Measurements from ENCODE around the gene CAMK2N1.

The CAMK2N1 gene

GRCh38 chr1:20485527-20486456 is at the start of gene CAMK2N1:
TSS of gene CAMK2N1 (minus strand) at chr1:20486210. CDS start at chr1:20485379, 831 bp downstream.
- TF ChIP-seq GATA3 (IDR thresholded peaks at IDR 0.05; ENCODE audit: low read depth, low read length) (no peak), GATA2 (IDR thresholded peaks at IDR 0.05; ENCODE audit: low read depth, low read length) (no peak)

- TF ChIP-seq GATA3 (IDR thresholded peaks at IDR 0.05; ENCODE audit: low read depth, low read length) (no peak), GATA2 (IDR thresholded peaks at IDR 0.05; ENCODE audit: low read depth, low read length) (no peak)
These were observed 48.8 kb upstream of the CAMK2N1 start for GRCh38 chr1:20534659-20535417.

DNA sequence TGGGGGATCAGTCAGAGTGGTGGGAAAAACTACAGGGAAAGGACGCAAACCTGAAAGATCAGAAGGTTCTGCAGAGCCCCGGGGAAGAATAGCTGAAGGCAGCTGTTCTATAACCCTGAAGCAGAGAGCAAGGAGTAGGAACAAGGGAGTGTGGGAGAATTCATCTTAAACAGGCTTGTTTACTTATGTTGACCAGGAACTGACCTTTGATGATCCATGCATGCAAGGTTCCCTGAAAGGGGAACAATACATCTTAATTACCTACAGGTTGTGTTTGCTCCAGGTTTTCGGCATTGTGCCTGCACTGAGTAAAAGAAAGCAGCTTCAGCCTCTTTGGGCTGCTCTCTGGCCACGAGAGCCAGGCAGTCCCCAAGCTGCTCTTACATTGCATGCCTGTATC is 47.6 kb upstream of the CAMK2N1 start:
- no peak for TF ChIP-seq GATA3 (IDR thresholded peaks at IDR 0.05; ENCODE audit: low read depth, low read length)
- no peak for TF ChIP-seq GATA2 (IDR thresholded peaks at IDR 0.05; ENCODE audit: low read depth, low read length)

- TF ChIP-seq GATA3 (IDR thresholded peaks at IDR 0.05; ENCODE audit: low read depth, low read length) (no peak), GATA2 (IDR thresholded peaks at IDR 0.05; ENCODE audit: low read depth, low read length) (no peak)
These were observed 44.9 kb upstream of the CAMK2N1 start for GRCh38 chr1:20530901-20531300.

GRCh38 chr1:20530306-20530705 is 44.3 kb upstream of the CAMK2N1 start:
- TF ChIP-seq GATA2 (IDR thresholded peaks at IDR 0.05; ENCODE audit: low read depth, low read length) (no peak), GATA3 (IDR thresholded peaks at IDR 0.05; ENCODE audit: low read depth, low read length) (no peak)

GRCh38 chr1:20528221-20528620 is 42.2 kb upstream of the CAMK2N1 start:
- 0 out of 2 replicates have a peak, but pooled peaks have one; percentile 20 for TF ChIP-seq GATA2 (IDR thresholded peaks at IDR 0.05; ENCODE audit: low read depth, low read length)
- TF ChIP-seq GATA3 (IDR thresholded peaks at IDR 0.05; ENCODE audit: low read depth, low read length), result no peak

DNA sequence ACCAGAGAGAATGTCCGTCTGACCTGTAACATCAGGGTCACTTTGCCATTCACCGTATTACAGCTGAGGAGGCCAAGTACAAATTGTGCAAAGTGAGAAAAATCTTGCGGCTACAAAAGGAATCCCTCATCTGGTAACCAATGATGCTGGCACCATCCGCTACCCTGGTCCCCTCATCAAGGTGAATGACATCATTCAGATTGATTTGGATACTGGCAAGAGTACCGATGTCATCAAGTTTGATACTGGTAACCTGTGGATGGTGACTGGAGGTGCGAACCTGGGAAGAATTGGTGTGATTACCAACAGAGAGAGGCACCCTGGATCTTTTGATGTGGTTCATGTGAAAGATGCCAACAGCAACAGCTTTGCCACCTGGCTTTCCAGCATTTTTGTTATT is 40.3 kb upstream of the CAMK2N1 start:
- TF ChIP-seq GATA3 (IDR thresholded peaks at IDR 0.05; ENCODE audit: low read depth, low read length) (no peak), GATA2 (IDR thresholded peaks at IDR 0.05; ENCODE audit: low read depth, low read length) (no peak)

DNA sequence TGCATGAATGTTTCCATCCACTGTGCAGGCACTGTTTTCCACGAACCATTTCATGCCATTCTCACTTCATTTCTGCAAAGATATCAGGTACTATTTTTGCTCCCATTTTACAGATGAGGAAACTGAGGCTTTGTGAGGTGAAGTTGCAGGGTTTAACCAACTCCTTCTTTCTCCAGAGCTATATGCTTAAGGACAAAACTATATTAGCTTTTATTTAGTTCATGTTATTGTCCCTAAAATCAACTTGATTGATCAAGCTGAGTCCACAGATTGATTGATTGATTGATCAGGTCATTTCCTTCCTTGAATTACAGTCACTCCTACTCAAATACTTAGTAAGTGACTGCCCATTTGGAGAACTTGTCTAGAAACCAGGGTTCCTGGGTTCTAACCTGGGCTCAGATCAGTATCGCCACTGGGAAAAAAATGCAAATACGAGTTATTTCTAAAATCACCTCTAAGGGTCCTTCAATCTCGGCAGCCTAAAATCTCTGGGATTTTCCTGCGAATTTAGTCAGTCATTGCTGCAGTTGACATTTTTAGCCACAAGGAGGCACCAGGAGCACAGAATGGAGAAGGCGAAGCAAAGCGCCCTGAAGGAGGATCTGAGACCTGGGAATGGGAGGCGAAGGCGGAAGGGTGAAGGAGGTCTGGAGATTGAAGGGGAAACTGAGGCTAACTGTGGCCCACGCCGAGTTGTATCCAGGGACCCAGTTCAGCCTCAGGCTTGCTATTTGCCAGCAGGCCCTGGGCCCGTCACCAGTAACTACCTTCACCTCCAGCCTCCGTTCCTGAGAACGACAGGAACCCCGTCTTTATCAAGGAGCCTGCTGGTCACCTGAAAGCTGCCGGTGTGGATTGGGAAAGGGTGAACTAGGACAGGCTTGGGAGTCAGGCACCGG is 36.2 kb upstream of the CAMK2N1 start:
- no peak; the same call in 1 of the 2 replicates for TF ChIP-seq GATA2 (IDR thresholded peaks at IDR 0.05; ENCODE audit: low read depth, low read length)
- TF ChIP-seq GATA3 (IDR thresholded peaks at IDR 0.05; ENCODE audit: low read depth, low read length), result no peak

DNA sequence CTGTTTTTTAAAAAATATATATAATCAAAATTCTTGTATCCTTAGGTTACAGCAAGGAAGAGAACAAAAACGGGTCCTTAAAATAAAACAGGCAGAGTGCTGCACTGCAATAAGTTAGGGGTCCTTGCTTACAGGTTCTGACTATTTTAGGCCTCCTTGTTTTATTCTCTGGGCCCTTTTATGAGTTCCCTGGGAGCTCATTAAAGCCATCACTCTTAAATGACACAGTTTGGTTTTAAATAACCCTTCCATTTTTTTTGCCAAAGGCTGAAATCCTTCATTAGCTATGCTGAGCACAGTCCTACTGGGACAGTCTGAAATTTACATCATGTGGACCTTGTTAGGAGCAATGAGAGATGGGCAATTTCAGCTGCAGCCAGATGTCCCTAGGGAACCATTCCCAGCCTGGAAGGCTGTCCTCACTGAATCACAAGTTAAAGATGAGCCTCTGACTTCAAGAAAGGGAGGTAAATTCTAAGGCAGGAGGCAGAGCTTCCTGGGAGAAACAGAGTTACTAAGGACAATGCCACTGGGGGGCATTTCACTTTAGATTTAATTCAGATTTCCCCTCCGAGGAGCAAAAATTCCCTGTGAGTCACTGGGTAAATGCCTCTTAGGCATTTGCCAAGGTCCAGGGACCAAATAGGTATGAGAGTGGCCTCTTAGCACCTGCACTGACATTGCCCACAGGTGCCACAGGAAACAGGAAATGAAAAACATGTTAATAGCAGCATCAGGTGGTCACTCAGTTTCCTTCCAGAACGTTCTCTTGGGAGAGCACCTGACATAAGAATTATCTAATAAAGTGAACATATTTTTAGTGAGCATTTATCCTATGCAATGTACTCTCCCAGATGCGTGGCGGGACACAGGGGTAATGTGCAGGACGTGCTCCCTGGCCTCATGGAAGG is 25.8 kb upstream of the CAMK2N1 start:
- TF ChIP-seq GATA2 (IDR thresholded peaks at IDR 0.05; ENCODE audit: low read depth, low read length), result no peak

DNA sequence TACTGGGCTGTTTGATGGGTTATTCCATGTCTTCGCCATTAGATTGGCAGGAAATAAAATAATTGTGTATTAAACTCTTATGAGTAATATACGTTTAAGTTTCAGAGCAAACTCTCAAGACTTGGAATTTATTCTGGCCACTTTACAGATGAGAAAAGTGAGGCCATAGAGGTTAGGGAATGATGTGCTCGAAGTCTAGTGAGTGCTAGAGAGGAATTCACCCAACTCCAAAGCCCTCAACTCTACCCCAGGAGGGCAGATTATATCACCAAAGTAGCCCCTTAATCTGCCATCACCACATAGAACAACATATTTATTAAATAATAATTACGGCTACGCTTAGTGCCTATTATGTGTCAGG is 22.4 kb upstream of the CAMK2N1 start:
- TF ChIP-seq GATA3 (IDR thresholded peaks at IDR 0.05; ENCODE audit: low read depth, low read length) (no peak), GATA2 (IDR thresholded peaks at IDR 0.05; ENCODE audit: low read depth, low read length) (no peak)

DNA sequence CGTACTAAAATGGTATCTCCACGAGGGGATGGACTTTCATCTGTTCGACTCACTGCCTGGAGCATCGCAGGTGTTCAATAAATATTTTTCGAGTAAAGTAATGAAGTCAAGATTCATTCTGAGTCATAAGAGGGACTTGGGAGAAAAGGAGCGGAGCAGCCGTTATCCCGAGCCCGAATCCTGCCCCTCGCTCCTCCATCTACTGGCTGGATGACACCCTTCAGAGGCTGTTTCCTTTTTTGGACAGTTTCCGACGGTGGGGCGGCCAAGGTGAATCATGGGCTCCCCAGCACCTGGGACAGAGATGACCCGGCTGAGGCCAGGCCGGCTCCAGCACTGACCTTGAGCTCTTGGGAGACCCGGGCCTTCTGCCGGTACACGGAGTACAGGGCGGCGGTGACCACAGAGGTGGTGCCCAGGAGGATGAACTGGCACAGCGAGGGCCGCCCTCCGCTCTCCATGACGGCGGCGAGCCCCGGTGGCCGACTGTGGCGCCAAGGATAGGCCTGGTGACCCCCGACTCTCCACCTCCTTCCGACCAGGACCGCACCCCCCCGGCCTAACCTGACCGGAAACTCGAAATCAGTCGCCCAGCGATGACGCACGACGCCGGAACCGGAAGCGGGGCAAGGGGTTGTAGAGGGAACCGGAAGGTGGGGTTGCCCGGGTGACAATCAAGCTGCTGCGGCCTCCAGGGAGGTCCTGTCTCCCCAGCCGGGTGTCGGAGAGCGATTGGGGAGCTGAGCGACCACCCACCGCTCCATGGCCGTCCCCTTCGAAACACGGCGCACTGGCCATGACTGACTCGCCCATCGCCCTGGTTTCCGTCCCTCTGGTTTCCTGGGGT is 21.8 kb upstream of the CAMK2N1 start, which contains the start of gene MUL1:
TSS of gene MUL1 (minus strand) at position 588 of the 847 bp plus-strand sequence. CDS start at position 461, 127 bp downstream.
- TF ChIP-seq GATA3 (IDR thresholded peaks at IDR 0.05; ENCODE audit: low read depth, low read length), result no peak
- TF ChIP-seq GATA2 (IDR thresholded peaks at IDR 0.05; ENCODE audit: low read depth, low read length), result peak; percentile 61

DNA sequence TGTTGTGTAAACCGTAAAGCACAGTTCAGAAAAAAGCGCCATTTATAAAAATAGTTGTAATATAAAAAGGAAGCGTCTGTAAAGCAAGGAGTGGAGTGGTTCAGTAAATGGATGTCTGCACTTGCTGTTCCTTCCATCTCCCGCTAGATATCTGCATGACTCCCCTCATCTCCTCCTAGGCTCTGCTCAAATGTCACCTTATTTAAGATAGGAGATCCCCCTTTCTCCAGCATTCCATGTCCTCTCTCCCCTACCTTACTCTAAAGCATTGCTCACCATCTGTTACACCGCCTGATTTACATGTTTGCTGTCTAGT is 21.2 kb upstream of the CAMK2N1 start:
- TF ChIP-seq GATA2 (IDR thresholded peaks at IDR 0.05; ENCODE audit: low read depth, low read length) (no peak), GATA3 (IDR thresholded peaks at IDR 0.05; ENCODE audit: low read depth, low read length) (no peak)
